CD4-positive, alpha-beta T cell (primary cell): Measurements from ENCODE around the gene ATRX. TPM values are rescaled to one million over a fixed set of nuclear protein-coding genes. Genes with fewer than 3 reads are reported as not detected.

Experiments
- ATAC-seq: fragments of 200-7000 bp; cut with Tn5 transposase; one replicate; pipeline ENCODE4 v1.10.0; 2022; ENCODE audit warnings: mild to moderate bottlenecking; ENCODE audit not compliant: poor library complexity
- CTCF ChIA-PET: fragments of 350-600 bp; sonication (Branson Sonifier 250); formaldehyde crosslinking; loops from one replicate; lab custom pipeline; 2021; ENCODE audit warnings: antibody characterized with exemption, inconsistent platforms; lab: Charles Lee
- POLR2A ChIA-PET: fragments of 350-600 bp; sonication (Branson Sonifier 250); formaldehyde crosslinking; loops from one replicate; lab custom pipeline; 2021; ENCODE audit warnings: antibody characterized with exemption, inconsistent platforms; lab: Charles Lee
- DNase-seq, 14 experiments: peaks; one replicate each; pipeline ENCODE4 v3.0.0-alpha.2; 2013 to 2020; ENCODE audit warnings: mixed read lengths in 2 of 14
- H3K27ac ChIP-seq, 2 donors: one replicate each; pipeline versions ENCODE4 v1.5.1 to v1.7.0; 2013; ENCODE audit warnings: low read length in 2 of 2, low read depth in 1 of 2, mild to moderate bottlenecking in 1 of 2
- H3K27me3 ChIP-seq, 2 experiments: 1 replicate in 1 of 2; 2 replicates in 1 of 2; pipeline versions ENCODE4 v1.6.1 to v1.7.0; 2013; ENCODE audit warnings: low read length in 2 of 2, control low read depth in 1 of 2, mild to moderate bottlenecking in 1 of 2, moderate library complexity in 1 of 2; ENCODE audit not compliant: insufficient read depth in 2 of 2, control insufficient read depth in 1 of 2
- H3K36me3 ChIP-seq: one replicate; pipeline ENCODE4 v1.6.1; 2013; ENCODE audit warnings: low read length, control low read depth; ENCODE audit not compliant: insufficient read depth
- H3K4me1 ChIP-seq: one replicate; pipeline ENCODE4 v1.6.1; 2013; ENCODE audit warnings: low read length, control low read depth; ENCODE audit not compliant: insufficient read depth
- H3K4me3 ChIP-seq: one replicate; pipeline ENCODE4 v1.5.1; 2013; ENCODE audit warnings: mild to moderate bottlenecking, low read length, moderate library complexity
- H3K9me3 ChIP-seq, 2 experiments: 1 replicate in 1 of 2; 2 replicates in 1 of 2; pipeline versions ENCODE4 v1.6.1 to v1.7.0; 2013; ENCODE audit warnings: low read length in 2 of 2, mild to moderate bottlenecking in 2 of 2, control low read depth in 1 of 2, moderate library complexity in 1 of 2; ENCODE audit not compliant: control insufficient read depth in 1 of 2, insufficient read depth in 1 of 2
- H3K27ac Mint-ChIP-seq: one replicate; pipeline ENCODE4 v1.8.0; 2020; ENCODE audit warnings: mixed read lengths
- H3K27me3 Mint-ChIP-seq: one replicate; pipeline ENCODE4 v1.8.0; 2021; ENCODE audit warnings: mixed read lengths
- H3K36me3 Mint-ChIP-seq: one replicate; pipeline ENCODE4 v1.8.0; 2021; ENCODE audit warnings: low read depth, mixed read lengths
- H3K4me1 Mint-ChIP-seq: one replicate; pipeline ENCODE4 v1.8.0; 2021; ENCODE audit warnings: low read depth, mixed read lengths
- H3K4me3 Mint-ChIP-seq: one replicate; pipeline ENCODE4 v1.8.0; 2020; ENCODE audit warnings: mild to moderate bottlenecking, mixed read lengths
- H3K9me3 Mint-ChIP-seq: one replicate; pipeline ENCODE4 v1.8.0; 2020; ENCODE audit warnings: mixed read lengths
- intact Hi-C, 2 experiments: fragments of 100-400 bp; cut with DNase I in 1 of 2; cut with micrococcal nuclease in 1 of 2; formaldehyde crosslinking; loops; one replicate each; pipeline versions ENCODE4 v1.15.1 to v1.9.0; 2023 to 2025; cut with DNase I, micrococcal nuclease
- total RNA-seq, 174 experiments: library from RNA in 2 of 174; stranded (reverse) in 2 of 174; gene quantifications; one replicate each; pipeline ENCODE4 v1.2.3 and lab custom pipeline; 2021 to 2026
- TF ChIP-seq, protein P1 (sequence below): fragments of 200-600 bp; IDR thresholded peaks from one replicate; pipeline ENCODE4 v1.8.0; 2022; ENCODE audit warnings: antibody characterized with exemption, mild to moderate bottlenecking

Gene ATRX
- total RNA-seq, 2 experiments from 2014 or later: 72.7 to 79.5 TPM

DNA sequence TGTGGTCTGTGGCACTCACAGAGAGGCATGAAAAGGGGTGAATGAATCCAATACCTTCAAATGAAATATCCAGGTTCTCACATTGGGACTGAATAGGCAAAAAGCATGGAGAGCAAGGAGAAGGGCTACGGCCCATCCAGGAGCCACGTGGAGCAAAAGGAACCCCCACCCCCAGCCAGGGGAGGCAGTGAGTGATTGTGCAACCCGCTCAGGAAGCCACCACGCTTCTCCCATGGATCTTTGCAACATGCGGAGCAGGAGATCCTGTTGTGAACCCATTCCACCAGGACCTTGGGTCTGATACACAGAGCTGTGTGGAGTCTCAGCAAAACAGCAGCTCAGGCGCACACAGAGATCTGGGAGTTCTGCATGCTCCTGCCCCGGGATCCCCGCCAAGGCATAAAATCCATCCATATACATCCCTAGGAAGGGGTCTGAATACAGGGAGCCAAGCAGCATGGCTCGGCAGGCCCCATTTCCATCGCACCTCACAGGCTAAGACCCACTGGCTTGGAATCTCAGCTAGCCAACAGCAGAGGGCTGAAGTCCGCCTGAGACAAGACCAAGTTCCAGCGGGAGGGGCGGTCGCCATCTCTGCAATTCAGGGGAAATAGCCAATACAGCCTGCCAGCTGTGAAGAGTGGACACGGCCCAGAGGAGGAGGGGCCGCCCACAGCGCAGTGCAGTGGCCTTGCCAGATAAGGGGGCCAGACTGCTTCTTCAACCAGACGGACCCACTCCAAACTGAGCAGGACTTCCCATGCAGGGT lies 258.6 kb downstream of the ATRX start:
- DNase-seq (no peak), ATAC-seq (no peak)
- Mint-ChIP-seq H3K27ac (peak overlapping the region; percentile 36), H3K4me1 (peaks cover 31% of the 10 kb centered on the region), H3K9me3 (peaks cover 3% of the 10 kb centered on the region), H3K27me3 (no peaks in the 10 kb centered on the region), H3K4me3 (no peak overlapping the region), H3K36me3 (peaks cover 58% of the 10 kb centered on the region)
- H3K27ac ChIP-seq: no peak overlapping the region
- TF ChIP-seq, protein P1, sequence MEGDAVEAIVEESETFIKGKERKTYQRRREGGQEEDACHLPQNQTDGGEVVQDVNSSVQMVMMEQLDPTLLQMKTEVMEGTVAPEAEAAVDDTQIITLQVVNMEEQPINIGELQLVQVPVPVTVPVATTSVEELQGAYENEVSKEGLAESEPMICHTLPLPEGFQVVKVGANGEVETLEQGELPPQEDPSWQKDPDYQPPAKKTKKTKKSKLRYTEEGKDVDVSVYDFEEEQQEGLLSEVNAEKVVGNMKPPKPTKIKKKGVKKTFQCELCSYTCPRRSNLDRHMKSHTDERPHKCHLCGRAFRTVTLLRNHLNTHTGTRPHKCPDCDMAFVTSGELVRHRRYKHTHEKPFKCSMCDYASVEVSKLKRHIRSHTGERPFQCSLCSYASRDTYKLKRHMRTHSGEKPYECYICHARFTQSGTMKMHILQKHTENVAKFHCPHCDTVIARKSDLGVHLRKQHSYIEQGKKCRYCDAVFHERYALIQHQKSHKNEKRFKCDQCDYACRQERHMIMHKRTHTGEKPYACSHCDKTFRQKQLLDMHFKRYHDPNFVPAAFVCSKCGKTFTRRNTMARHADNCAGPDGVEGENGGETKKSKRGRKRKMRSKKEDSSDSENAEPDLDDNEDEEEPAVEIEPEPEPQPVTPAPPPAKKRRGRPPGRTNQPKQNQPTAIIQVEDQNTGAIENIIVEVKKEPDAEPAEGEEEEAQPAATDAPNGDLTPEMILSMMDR: no peak
- POLR2A ChIA-PET: no interaction called here
- CTCF ChIA-PET: no interaction called here
- peaks cover 6% of the 10 kb centered on the region for H3K4me1 ChIP-seq
- H3K4me3 ChIP-seq: no peak overlapping the region
- intact Hi-C loops: no loop called here
- H3K36me3 ChIP-seq: peaks cover 9% of the 10 kb centered on the region
- H3K27me3 ChIP-seq: no peaks in the 10 kb centered on the region
- H3K9me3 ChIP-seq: peaks cover 0 to 4% of the 10 kb centered on the region in 2 experiments

DNA sequence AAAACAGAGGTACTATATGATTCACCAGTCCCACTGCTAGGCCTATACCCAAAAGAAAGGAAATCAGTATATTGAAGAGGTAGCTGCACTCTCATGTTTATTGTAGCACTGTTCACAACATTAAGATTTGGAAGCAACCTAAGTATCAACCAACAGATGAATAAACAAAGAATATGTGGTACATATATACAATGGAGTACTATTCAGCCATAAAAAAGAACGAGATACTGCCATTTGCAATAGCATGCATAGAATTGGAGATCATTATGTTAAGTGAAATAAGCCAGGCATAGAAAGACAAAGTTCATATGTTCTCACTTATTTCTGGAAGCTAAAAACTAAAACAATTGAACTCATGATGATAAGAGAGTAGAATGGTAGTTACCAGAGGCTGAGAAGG lies 266.3 kb downstream of the ATRX start:
- Mint-ChIP-seq H3K4me3 (no peak overlapping the region), H3K9me3 (no peaks in the 10 kb centered on the region), H3K36me3 (peaks cover 84% of the 10 kb centered on the region), H3K4me1 (no peaks in the 10 kb centered on the region), H3K27me3 (no peaks in the 10 kb centered on the region), H3K27ac (no peak overlapping the region)
- H3K27ac ChIP-seq: no peak overlapping the region
- TF ChIP-seq, protein P1: no peak
- CTCF ChIA-PET: no interaction called here
- H3K36me3 ChIP-seq: peaks cover 41% of the 10 kb centered on the region
- no peak overlapping the region for H3K4me3 ChIP-seq
- POLR2A ChIA-PET: no interaction called here
- ATAC-seq (no peak), DNase-seq (no peak)
- intact Hi-C loops: no loop called here
- H3K4me1 ChIP-seq: no peaks in the 10 kb centered on the region
- no peaks in the 10 kb centered on the region for H3K9me3 ChIP-seq
- no peaks in the 10 kb centered on the region for H3K27me3 ChIP-seq

DNA sequence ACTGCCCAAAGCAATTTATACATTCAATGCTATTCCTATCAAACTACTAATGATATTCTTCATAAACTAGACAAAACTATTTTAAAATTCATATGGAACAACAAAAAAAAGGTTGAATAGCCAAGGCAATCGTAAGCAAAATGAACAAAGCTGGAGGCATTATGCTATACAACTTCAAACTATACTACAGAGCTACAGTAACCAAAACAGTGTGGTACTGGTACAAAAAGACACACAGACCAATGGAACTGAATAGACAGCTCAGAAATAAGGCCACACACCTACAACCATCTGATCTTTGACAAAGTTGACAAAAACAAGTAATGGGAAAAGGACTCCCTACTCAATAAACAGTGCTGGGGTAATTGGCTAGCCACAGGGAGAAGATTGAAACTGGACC lies 271.8 kb downstream of the ATRX start:
- intact Hi-C loops: no loop called here
- no peak overlapping the region for H3K4me3 ChIP-seq
- Mint-ChIP-seq H3K27ac (no peak overlapping the region), H3K9me3 (no peaks in the 10 kb centered on the region), H3K4me1 (no peaks in the 10 kb centered on the region), H3K27me3 (no peaks in the 10 kb centered on the region), H3K4me3 (no peak overlapping the region), H3K36me3 (peaks cover 96% of the 10 kb centered on the region)
- CTCF ChIA-PET: no interaction called here
- POLR2A ChIA-PET: no interaction called here
- DNase-seq: no peak
- H3K36me3 ChIP-seq: peaks cover 48% of the 10 kb centered on the region
- no peaks in the 10 kb centered on the region for H3K9me3 ChIP-seq
- H3K4me1 ChIP-seq: no peaks in the 10 kb centered on the region
- TF ChIP-seq, protein P1: no peak
- H3K27ac ChIP-seq: no peak overlapping the region
- no peak for ATAC-seq
- no peaks in the 10 kb centered on the region for H3K27me3 ChIP-seq
